Measurements from ENCODE around the gene PRKCZ.

Gene PRKCZ

DNA sequence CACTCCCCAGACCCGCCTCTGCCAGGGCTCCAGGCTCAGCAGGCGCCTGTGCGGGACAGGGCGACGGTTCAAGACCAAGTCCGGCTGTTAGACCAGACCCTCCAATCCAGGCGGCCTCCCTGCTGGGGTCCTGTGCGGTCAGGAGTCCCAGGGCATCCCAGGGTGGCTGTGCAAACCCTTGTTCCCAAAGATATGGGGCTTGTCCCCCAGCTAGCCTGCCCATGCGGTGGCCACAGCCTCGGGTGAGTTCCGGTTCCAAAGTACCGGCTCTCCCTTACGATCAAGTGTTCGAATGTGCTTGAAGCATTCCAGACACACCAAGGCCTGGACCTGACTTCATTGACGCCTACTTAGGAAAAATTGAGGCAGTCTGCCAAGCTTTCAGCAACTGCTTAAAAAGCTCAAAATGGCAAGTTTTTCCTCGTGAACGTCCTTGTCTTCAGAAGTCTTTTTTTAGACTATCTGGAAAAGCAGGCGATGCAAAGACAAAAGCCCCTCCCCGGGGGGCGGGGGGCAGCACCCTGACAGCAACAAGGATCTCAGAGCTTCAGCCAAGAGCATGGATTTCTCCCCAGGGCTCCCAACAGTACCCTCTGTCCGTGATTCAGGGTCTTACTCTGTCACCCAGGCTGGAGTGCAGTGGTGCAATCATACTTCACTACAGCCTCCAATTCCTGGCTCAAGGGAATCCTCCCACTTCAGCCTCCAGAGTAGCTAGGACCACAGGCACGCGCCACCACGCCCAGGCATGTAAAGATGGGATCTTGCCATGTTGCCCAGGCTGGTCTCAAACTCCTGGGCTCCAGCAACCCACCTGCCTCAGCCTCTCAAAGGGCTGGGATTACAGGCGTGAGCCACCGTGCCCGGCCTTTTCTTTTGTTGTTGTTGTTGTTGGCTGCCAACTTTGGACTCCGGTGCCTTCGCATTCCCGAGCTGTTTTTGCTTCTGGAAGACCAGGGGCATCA, 142.1 kb downstream of the PRKCZ start:
- DNase-seq (ENCODE audit: low read depth in 3 of 3, low spot score in 1 of 3), result no peak

- DNase-seq (ENCODE audit: low read depth in 3 of 3, low spot score in 1 of 3), result no peak
These were observed 143.5 kb downstream of the PRKCZ start for GRCh38 chr1:2193514-2194281.

DNA sequence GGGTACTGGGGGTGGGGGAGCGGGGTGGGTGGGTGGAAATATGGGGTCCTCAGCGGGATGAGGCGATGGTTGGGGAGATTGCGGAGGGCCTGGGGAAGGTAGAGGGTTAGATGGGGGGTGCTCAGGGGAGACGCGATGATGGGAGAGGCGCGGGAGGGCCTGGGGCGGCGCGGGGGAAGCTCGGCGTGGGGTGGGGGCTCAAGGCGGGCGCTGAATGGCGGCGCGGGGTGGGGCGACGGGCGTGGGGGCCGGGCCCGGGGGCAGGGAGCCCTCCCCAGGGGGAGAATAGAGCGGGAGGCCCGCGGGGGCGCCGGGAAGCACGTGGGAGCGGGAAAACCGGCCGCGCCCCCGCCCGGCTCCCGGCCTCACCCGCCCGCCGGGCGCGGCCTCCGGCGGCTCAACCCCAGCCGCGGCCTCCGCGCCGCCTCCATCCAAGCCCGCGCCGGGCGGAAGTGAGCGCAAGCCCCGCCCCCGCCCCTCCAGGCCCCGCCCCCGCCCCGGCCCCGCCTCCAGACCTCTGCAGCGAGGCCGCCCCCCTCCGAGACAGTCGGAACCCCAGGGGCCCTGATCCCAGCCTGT, 144.2 kb downstream of the PRKCZ start, which contains the start of gene FAAP20:
TSS of gene FAAP20 (minus strand) at position 454 of the 579 bp plus-strand sequence. CDS start at position 431, 23 bp downstream.
- DNase-seq (ENCODE audit: low read depth in 3 of 3, low spot score in 1 of 3), result peak in 2 of 3 donors; percentile 50 to 57

- peak; percentile 68 to 74 (median 71) for DNase-seq (ENCODE audit: low read depth in 3 of 3, low spot score in 1 of 3)
These were observed 144.9 kb downstream of the PRKCZ start for GRCh38 chr1:2194898-2195673.

DNA sequence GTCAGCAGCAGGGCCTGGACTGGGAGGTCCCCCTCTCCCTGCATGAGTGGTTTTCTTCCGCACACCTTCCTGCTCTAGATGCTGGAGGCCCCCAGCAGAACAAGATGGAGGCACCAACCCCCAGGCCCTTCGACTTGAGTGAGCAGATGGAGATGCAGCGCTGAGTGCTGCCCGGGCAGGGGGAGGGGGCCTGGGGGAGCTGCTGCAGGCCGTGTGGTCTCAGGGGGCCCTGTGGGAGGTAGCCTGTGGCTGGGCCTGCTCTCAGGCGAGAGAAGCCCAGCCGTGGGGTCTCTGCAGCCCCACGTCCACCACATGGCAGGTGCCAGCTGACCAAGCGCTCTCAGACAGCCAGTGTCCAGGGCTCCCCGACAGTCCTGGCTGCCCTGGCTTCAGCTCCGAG, 145.6 kb downstream of the PRKCZ start:
- DNase-seq (ENCODE audit: low read depth in 3 of 3, low spot score in 1 of 3), result no peak

DNA sequence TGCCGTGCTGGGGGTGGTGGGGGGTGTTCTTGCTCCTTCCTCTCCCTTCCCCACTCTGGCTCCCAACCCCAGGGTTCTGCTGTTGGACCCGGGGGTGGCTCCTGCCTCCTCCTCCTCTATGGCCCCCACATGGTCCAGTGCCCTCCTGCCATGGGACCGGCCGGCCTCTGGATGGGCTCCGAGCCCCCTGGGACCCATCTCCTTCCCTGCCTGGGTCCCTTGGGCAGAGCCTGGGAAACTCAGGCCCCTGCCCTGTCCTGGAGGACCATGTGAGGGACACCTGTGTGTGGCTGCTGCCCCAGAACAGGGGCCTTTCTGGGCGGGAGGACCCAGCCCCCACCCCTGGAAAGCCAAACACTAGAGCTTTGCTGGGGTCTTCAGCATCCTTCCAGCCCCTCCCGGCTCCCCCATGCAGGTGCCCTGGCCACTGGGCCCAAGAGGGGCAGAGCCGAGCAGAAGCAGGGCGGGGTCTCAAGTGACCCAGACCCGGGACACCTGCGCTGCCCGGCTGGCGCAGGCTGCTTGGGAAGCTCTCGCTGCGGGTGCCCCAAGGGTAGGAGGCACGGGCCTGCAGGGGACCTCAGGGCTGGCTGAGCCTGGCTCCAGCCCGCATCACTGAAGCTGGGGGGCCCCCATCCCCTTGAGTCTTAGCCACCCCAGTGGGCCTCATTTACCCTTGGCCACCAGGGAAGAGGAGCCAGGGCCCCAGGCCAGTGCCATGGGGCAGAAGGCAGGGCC, 146.9 kb downstream of the PRKCZ start:
- no peak for DNase-seq (ENCODE audit: low read depth in 3 of 3, low spot score in 1 of 3)

DNA sequence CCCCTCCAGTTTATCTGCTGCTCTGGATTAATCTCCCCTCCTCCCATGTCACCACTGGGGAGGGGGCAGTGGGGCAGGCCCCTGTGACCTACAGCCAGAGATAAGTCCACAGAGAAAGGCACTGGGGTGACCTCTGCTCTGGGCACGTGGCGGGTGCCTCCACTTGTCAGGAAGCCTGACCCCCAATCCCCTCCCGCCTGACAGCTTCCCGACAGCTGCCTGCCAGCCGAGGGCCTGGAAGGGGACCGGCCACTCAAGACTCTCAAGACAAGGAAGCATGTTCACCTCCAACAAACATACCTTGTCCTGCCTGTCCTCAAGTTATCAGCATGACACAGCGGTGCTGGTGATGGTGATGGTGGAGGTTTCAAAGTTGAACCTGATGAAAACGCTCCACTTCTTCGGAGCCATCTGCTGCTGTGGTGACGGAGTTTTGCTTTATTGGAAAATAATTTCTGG, 147.5 kb downstream of the PRKCZ start:
- DNase-seq (ENCODE audit: low read depth in 3 of 3, low spot score in 1 of 3), result no peak

DNA sequence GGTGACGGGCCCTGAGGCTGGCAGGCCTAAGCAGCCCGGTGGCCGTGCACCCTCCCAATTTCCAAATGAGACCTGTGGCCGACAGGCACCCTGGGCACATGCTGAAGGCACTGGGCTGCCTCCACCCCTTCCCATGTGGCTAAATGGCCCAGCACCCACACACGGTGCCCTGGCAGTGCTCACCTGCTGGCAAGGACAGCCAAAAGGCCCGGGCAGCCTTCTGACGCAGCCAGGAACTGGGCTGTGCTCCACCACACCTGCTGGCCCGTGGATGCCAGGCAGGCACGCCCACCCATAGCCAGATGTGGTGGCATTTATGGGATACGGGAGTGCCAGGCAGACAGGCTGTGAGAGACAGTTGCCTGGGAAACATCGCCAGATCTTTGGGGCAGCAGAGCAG, 148.4 kb downstream of the PRKCZ start:
- DNase-seq (ENCODE audit: low read depth in 3 of 3, low spot score in 1 of 3), result no peak

DNA sequence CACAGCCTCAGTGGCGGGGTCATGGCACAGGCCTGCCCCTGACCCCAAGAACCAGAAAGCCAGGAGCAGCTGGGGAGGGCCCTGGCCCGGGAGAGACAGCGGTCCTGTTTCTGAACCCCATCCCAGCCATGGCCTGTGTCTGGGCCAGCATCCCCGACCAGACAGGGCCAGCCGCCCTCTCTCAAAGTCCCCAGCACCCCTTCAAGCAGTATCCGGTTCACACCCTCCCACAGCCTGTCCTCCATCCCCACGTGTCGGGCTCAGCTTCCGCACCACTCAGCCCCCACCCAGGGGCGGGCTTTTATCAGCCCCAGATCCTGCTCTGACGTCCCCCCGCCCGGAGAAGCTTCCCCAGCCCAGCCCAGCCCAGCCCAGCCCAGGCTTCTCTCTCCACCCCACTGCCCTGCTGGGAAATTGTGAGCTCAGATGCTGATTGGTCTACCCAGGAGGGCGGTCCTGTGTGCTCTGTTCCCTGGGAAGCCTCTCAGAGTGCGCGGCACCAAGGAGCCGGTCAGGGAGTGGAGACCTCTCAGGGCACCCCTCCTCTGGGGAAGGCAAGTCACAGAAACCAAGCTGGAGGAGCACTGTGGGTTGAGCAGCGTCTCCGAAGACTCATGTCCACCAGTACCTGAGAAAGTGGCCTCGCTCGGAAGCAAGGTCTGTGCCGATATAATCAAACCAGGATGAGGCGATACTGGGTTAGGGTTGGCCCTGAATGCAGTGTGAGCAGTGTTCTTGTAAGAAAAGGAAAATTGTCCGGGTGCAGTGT, 149.0 kb downstream of the PRKCZ start:
- DNase-seq (ENCODE audit: low read depth in 3 of 3, low spot score in 1 of 3), result peak; percentile 43 to 62 (median 58)

DNA sequence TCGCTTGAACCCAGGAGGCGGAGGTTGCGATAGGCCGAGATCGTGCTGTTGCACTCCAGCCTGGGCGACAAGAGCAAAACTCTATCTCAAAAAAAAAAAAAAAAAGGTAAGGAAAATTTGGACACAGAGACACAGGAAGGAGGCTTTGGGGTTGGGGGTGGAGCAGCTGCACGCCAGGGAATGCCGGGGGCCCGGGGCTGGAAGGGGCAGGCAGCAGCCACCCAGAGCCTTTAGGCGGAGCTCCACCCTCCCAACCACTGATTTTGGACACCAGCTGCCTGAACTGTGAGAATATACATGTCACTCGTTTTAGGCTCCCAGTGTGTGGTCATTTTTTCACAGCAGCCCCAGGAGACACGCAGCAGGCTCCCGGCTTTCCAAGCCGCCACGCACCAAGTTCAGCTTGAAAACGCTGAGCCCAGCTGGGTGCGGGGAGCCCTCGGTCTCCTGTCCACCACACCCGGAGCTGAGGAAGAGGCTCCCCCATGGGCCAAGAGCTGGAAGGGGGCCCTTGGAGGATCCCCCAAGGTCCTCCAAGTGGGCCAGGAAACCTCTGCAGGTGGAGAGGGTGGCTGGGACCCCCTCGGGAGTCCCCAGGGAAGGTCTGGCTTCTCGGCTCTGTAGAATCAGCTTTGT, 150.2 kb downstream of the PRKCZ start:
- DNase-seq (ENCODE audit: low read depth in 3 of 3, low spot score in 1 of 3), result no peak

- no peak for DNase-seq (ENCODE audit: low read depth in 3 of 3, low spot score in 1 of 3)
These were observed 150.9 kb downstream of the PRKCZ start for GRCh38 chr1:2201062-2201461.

DNA sequence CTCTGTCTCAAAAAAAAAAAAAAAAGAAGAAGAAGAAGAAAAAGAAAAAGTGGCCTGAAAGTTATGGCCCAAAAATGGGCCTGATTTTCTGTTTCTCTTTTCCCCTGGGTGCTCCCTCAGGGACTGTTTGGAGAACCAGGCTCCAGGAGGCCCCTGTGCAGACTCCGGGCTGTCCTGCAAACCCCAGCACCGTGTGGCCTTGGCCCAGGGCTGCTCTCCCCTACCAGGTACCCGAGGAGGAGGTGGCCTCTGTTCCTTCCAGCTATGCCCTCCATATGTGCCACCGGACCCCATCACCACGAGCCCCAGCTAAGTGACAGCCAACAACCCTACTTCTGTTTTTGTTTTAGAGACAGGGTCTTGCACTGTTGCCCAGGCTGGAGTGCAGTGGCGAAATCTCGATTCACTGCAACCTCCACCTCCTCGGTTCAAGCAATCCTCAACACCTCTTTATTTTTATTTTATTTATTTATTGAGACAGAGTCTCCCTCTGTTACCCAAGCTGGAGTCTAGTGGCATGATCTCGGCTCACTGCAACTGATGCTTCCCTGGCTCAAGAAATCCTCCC, 151.9 kb downstream of the PRKCZ start:
- DNase-seq (ENCODE audit: low read depth in 3 of 3, low spot score in 1 of 3), result no peak

DNA sequence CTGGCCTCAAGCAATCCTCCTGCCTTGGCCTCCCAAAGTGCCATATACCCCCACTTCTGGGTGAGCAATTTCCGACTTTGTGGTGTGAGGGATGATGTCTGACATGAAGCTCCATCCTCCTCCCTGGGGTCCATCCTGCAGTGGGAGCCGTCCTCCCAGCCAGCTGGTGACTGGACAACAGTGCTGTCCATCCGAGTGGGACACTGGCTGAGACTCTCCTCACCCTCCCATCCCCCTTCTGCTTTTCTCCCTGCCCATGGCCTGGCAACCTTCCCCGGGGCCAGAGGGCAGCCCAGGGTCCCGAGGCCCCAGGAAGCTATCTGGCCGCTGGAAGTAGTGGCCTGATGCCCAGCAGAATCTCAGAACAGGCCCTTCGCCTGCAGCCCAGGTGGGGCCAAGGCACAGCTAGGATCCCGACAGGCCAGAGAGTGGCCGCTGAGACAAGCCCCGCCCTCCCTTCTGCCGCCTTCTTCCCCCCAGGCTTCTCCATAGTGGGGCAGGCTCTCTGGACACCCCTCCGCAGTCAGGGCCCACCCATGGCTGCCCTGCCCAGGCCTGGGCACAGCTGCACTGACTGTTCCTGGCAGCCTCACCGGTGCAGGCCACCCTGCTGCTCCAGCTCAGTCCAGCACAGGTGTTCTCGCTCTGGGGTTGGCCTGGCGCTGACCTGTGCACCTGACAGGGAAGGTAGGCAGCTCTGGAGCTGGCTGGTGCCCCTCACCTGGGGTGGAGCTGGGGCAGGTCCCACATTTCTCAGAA, 152.8 kb downstream of the PRKCZ start:
- DNase-seq (ENCODE audit: low read depth in 3 of 3, low spot score in 1 of 3), result no peak

DNA sequence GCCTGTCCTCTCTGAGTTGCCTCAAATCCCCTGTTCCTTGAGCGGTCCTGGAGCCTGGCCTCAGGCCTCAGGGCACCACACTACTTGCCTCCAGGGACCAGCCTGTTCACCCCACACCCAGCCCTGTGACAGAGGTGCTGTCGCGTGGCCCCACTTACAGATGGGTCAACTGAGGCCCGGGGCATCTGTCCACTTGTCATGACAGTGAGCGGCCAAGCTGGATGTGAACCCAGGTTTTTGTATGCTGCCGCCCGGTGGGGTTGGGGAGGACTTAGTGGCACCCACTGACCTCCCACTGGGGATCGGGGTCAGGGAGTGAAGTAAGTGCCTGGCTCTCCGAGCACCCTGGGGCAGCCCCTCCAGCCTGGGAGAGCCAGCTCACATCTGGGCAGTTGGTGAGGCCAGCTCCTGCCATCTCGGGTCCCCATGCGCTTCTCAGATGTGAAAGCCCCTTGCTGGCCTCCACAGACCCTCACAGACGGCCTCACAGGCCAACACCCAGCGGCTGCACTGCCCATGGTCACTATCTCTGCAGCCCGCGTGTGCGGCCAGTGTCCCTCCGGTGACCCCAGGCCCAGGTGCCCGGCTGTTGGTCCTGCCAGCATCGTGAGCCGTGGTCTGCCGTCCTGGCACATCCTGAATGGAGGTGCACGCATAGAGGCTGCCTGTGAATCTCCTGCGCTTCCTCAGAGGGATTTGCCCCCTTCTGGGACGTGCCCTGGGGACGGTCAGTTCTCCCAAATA, 153.6 kb downstream of the PRKCZ start:
- no peak for DNase-seq (ENCODE audit: low read depth in 3 of 3, low spot score in 1 of 3)

- no peak for DNase-seq (ENCODE audit: low read depth in 3 of 3, low spot score in 1 of 3)
These were observed 154.4 kb downstream of the PRKCZ start for GRCh38 chr1:2204415-2205190.

Data from stimulated activated CD4-positive, alpha-beta T cell treated with anti-CD3 and anti-CD28 coated beads, TNF-alpha, amount 100 ng/mL, for 1 hour (primary cell).